Measurements from ENCODE around the gene CFL1.
"Not testable (repeated sequence)": the region's sequence is repeated elsewhere in the genome, so short reads cannot be mapped to it uniquely, and the experiment has no call there.

CFL1 gene

GRCh38 chr11:65856689-65857499 is 1.1 kb downstream of the CFL1 start:
- DNase-seq: no peak

DNA sequence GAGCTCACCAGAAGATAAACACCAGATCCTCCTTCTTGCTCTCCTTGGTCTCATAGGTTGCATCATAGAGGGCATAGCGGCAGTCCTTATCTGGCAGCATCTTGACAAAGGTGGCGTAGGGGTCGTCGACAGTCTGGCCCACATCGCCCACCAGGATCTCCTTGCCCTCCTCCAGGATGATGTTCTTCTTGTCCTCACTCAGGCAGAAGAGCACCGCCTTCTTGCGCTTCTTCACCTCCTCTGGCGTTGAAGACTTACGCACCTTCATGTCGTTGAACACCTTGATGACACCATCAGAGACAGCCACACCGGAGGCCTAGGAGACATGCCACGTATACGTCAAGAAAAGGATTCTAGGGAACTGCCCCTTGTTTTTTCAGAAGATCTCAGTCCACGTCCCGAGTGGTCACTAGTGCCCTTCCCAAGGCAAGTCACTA is 2.0 kb downstream of the CFL1 start:
- no peak for DNase-seq

GRCh38 chr11:65854852-65855837 is 2.8 kb downstream of the CFL1 start:
- DNase-seq: no peak

GRCh38 chr11:65854161-65854592 is 3.8 kb downstream of the CFL1 start:
- no peak for DNase-seq

GRCh38 chr11:65853246-65853979 is 4.6 kb downstream of the CFL1 start:
- DNase-seq: no peak

DNA sequence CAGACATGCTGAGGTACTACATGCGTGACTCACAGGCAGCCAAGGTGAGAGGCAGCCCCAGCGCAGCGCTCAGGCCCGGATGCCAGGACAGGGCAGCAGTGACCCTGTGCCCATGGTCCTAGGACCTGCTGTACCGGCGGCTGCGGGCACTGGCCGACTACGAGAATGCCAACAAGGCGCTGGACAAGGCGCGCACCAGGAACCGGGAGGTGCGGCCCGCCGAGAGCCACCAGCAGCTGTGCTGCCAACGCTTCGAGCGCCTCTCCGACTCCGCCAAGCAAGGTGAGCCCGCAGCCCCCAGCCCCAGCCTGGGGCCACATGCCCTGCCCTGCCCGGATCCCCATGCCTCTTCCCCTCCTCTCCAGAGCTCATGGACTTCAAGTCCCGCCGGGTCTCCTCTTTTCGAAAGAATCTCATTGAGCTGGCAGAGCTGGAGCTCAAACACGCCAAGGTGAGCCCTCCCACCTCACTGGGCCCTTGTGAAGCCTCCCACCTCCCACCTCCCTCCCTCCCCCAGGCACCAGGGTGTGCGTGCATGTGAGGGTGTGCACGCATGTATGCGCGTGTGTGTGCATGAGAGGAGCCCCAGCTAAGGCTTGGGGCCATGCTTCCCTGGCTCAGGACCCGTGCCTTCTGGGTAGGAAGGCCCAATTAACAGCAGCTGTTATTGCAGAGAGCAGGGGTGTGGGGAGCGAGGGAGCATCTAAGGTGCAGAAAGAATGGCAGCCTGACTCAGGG is 5.3 kb downstream of the CFL1 start:
- DNase-seq: no peak

GRCh38 chr11:65851811-65852507 is 6.0 kb downstream of the CFL1 start:
- DNase-seq: no peak

DNA sequence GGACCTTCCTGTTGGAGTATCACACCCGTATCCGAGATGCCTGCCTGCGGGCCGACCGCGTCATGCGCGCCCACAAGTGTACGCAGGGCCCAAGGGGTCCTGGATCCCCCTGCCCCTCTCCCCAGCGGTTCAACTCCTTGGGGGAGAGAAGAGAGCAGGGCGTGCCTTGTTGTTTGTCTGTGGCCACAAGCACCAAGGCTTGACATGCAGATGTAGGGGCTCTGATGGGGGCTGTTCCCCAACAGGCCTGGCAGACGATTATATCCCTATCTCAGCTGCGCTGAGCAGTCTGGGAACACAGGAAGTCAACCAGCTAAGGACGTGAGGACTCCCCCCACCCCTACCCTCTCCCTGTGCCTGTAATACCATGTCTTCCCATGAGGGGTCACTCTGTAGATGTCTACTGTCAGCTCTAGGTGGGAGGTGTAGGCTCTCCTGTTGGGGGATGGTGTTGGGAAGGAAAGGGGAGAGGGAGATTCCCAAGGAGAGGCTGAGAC is 6.8 kb downstream of the CFL1 start:
- DNase-seq: no peak

GRCh38 chr11:65850217-65851082 is 7.5 kb downstream of the CFL1 start:
- no peak for DNase-seq

DNA sequence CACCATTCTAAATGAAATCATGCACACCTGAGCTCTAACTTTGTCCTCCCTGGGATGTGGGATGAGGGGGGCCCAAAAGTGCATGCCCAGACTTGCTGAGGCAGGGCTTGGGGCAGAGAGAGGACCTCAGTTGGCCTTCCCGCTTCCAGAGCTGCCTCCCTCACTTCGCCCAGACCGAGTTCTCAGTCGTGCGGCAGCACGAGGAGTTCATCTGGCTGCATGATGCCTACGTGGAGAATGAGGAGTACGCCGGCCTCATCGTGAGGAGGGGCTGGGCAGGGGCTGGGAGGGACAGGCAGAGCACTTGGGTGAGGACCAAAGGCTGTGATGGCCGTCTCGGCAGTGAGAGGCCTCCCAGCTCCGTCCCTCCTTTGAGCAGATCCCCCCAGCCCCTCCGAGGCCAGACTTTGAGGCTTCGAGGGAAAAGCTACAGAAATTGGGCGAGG is 8.2 kb downstream of the CFL1 start:
- DNase-seq: no peak

GRCh38 chr11:65849366-65849765 is 8.6 kb downstream of the CFL1 start:
- DNase-seq: no peak

GRCh38 chr11:65848693-65849092 is 9.3 kb downstream of the CFL1 start:
- DNase-seq: not testable (repeated sequence)

- no peak for DNase-seq
Observed at GRCh38 chr11:65847746-65848145, 10.2 kb downstream of the CFL1 start.

- no peak for DNase-seq
Observed at GRCh38 chr11:65844231-65844872, 13.6 kb downstream of the CFL1 start.

DNA sequence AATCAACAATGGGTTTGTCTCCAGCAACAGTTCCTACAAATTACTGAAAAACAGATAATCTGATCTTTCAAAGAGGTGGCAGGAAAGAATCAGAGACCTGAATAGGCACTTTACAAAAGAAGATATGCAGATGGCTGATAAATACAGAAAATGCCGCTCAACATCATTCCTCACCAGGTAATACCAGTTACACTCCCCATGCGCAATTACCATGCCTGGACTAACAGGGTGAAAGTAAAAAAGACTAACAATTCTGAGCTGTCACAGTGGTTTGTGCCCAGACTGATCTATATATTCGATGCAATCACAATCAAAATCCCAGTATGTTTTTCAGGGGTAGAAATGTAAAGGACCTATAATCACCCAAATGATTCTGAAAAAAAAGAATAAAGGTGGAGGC is 14.2 kb downstream of the CFL1 start:
- no peak for DNase-seq

DNA sequence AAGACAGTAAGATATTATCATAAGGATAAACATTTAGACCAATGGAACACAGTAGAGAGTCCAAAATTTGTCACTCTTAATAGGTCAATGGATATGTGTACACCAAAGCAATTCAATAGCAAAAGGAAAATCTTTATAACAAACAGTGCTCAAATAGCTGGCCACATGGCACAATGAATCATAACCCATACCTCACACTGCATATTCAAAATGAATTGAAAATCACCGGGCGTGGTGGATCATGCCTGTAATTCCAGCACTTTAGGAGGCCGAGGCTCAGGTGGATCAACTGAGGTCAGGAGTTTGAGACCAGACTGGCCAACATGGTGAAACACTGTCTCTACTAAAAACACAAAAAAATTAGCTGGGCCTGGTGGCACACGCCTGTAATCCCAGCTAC is 15.8 kb downstream of the CFL1 start:
- DNase-seq: no peak

GRCh38 chr11:65834202-65834601 is 23.8 kb downstream of the CFL1 start:
- DNase-seq: no peak

- peak; percentile 76 to 96 for DNase-seq
Observed at GRCh38 chr11:65833297-65834030, 24.5 kb downstream of the CFL1 start, which contains the start of gene SNX32. SNX32 (plus strand) TSS chr11:65833963; CDS start chr11:65834066, 103 bp downstream.

- DNase-seq: not testable (repeated sequence)
Observed at GRCh38 chr11:65832231-65832630, 25.7 kb downstream of the CFL1 start.
